Thoracic aorta (tissue), 2 donors: ENCODE measurements around the gene NCOA3. TPM values are rescaled to one million over a fixed set of nuclear protein-coding genes. Genes with fewer than 3 reads are reported as not detected.

ENCODE experiments used
- ATAC-seq: fragments of 150-250 bp; one replicate; pipeline ENCODE4 v1.8.0; 2017; ENCODE audit warnings: low read depth; ENCODE audit not compliant: insufficient number of reproducible peaks, low FRiP score
- DNase-seq: peaks from one replicate; pipeline ENCODE4 v3.0.0-alpha.2; 2020; ENCODE audit warnings: low spot score
- H3K27ac ChIP-seq, 2 donors: fragments of 200-600 bp; sonication (generic); 1 replicate in 1 of 2; 2 replicates in 1 of 2; pipeline ENCODE4 v1.5.1; 2016; ENCODE audit warnings: mild to moderate bottlenecking in 2 of 2, moderate library complexity in 2 of 2
- H3K27me3 ChIP-seq: fragments of 200-600 bp; sonication (generic); replicated peaks from 2 replicates; pipeline ENCODE4 v1.6.0; 2016; ENCODE audit warnings: mild to moderate bottlenecking; ENCODE audit not compliant: insufficient read depth
- H3K36me3 ChIP-seq: fragments of 200-600 bp; sonication (generic); one replicate; pipeline ENCODE4 v1.5.1; 2016
- H3K4me1 ChIP-seq, 2 donors: fragments of 200-600 bp; sonication (generic); 1 replicate in 1 of 2; 2 replicates in 1 of 2; pipeline versions ENCODE4 v1.5.1 to v1.6.0; 2016; ENCODE audit warnings: low read depth in 2 of 2, mild to moderate bottlenecking in 1 of 2; ENCODE audit not compliant: control insufficient read depth in 1 of 2
- H3K4me3 ChIP-seq: fragments of 200-600 bp; sonication (generic); 2 replicates; pipeline ENCODE4 v1.5.1; 2016; ENCODE audit warnings: mild to moderate bottlenecking
- H3K9me3 ChIP-seq: fragments of 200-600 bp; sonication (generic); 2 replicates; pipeline ENCODE4 v1.5.1; 2016
- CTCF ChIP-seq: fragments of 200-600 bp; sonication (generic); IDR thresholded peaks from one replicate; pipeline ENCODE4 v1.5.1; 2019; ENCODE audit warnings: antibody characterized with exemption
- total RNA-seq, 2 donors: library from RNA; depleted of rRNA; stranded (reverse); fragments of >200 nt; gene quantifications; one replicate each; pipeline versions ENCODE4 v1.1.0 to v1.2.3, GENCODE V29; 2016

The NCOA3 gene
- total RNA-seq, 2 donors from 2014 or later: 44.3 to 68.1 TPM

- ATAC-seq: no peak
- Histone ChIP-seq H3K36me3 (peaks cover 34% of the 10 kb centered on the region), H3K27ac (no peak overlapping the region), H3K27me3 (no peaks in the 10 kb centered on the region), H3K9me3 (no peaks in the 10 kb centered on the region), H3K4me3 (no peak overlapping the region), H3K4me1 (peaks cover 0 to 3% of the 10 kb centered on the region in 2 donors)
- DNase-seq: no peak
- no peak for TF ChIP-seq CTCF
Measured at GRCh38 chr20:47645632-47646031, 143.9 kb downstream of the NCOA3 start.

- no peak for DNase-seq
- peaks cover 42% of the 10 kb centered on the region for H3K36me3 ChIP-seq
Measured at GRCh38 chr20:47647994-47648393, 146.3 kb downstream of the NCOA3 start.

GRCh38 chr20:47648943-47649342 is 147.3 kb downstream of the NCOA3 start:
- no peaks in the 10 kb centered on the region for H3K27me3 ChIP-seq
- no peak overlapping the region for H3K27ac ChIP-seq
- no peaks in the 10 kb centered on the region for H3K9me3 ChIP-seq
- H3K4me3 ChIP-seq: no peak overlapping the region
- no peaks in the 10 kb centered on the region for H3K4me1 ChIP-seq
- no peak for ATAC-seq
- TF ChIP-seq CTCF: no peak
- peaks cover 41% of the 10 kb centered on the region for H3K36me3 ChIP-seq
- DNase-seq: no peak

More at GRCh38 chr20:47647994-47648393, 146.3 kb downstream of the NCOA3 start:
- Histone ChIP-seq H3K9me3 (no peaks in the 10 kb centered on the region), H3K4me3 (no peak overlapping the region), H3K27ac (no peak overlapping the region), H3K27me3 (no peaks in the 10 kb centered on the region), H3K4me1 (no peaks in the 10 kb centered on the region)
- no peak for ATAC-seq
- no peak for TF ChIP-seq CTCF

- DNase-seq: no peak
Measured at GRCh38 chr20:47652301-47652700, 150.6 kb downstream of the NCOA3 start.

GRCh38 chr20:47652794-47653193 is 151.1 kb downstream of the NCOA3 start:
- H3K36me3 ChIP-seq: peaks cover 34% of the 10 kb centered on the region
- H3K9me3 ChIP-seq: no peaks in the 10 kb centered on the region
- no peak overlapping the region for H3K4me3 ChIP-seq
- ATAC-seq: no peak
- TF ChIP-seq CTCF: no peak
- H3K4me1 ChIP-seq: no peaks in the 10 kb centered on the region
- H3K27ac ChIP-seq: no peak overlapping the region
- DNase-seq: no peak
- no peaks in the 10 kb centered on the region for H3K27me3 ChIP-seq

More at GRCh38 chr20:47652301-47652700, 150.6 kb downstream of the NCOA3 start:
- Histone ChIP-seq H3K4me1 (no peaks in the 10 kb centered on the region), H3K27ac (no peak overlapping the region), H3K36me3 (peaks cover 39% of the 10 kb centered on the region), H3K4me3 (no peak overlapping the region), H3K9me3 (no peaks in the 10 kb centered on the region), H3K27me3 (no peaks in the 10 kb centered on the region)
- no peak for ATAC-seq
- TF ChIP-seq CTCF: no peak
